K562 (cell line): ENCODE measurements around the gene PDLIM5. TPM values are rescaled to one million over a fixed set of nuclear protein-coding genes. Genes with fewer than 3 reads are reported as not detected.
A peak's percentile ranks its signal among the peaks of the same experiment; 100 is the strongest.

Experiments
- ATAC-seq: fragments of 200-7000 bp; cut with Tn5 transposase; 3 replicates; pipeline ENCODE4 v1.9.1; 2020; ENCODE audit warnings: moderate library complexity
- BruUV-seq: library from RNA; stranded (reverse); fragments of 400-500 nt; replicated peaks from 2 replicates; lab custom pipeline; 2021; lab: Mats Ljungman, UMichigan
- CTCF ChIA-PET: fragments of 300-600 bp; formaldehyde crosslinking; extraction: SDS; loops from one replicate; lab custom pipeline; 2021; ENCODE audit warnings: low intra/inter-chr PET ratio; lab: Yijun Ruan, JAX
- POLR2A ChIA-PET: fragments of 300-600, 350-650 bp; sonication (Branson Sonifier 250); formaldehyde crosslinking; extraction: SDS; loops from one replicate; lab custom pipeline; 2021; ENCODE audit warnings: antibody characterized with exemption, inconsistent platforms; lab: Yijun Ruan, JAX
- DNase-seq, 4 experiments: peaks; one replicate each; pipeline versions ENCODE4 v3.0.0 to v3.0.0-alpha.2; 2011 to 2018; ENCODE audit warnings: low spot score in 3 of 4, mixed read lengths in 3 of 4; ENCODE audit errors: extremely low read depth in 1 of 4
- FAIRE-seq: peaks from 2 replicates; lab custom pipeline; 2011; peaks lifted over from hg19 to GRCh38; lab: Jason Lieb, UNC
- H2AFZ ChIP-seq: 2 replicates; pipeline ENCODE4 v1.6.0; 2011; ENCODE audit warnings: low read depth, low read length, control low read depth, inconsistent platforms
- H3K27ac ChIP-seq: fragments of 200-600 bp; 3 replicates; pipeline ENCODE4 v1.8.0; 2011; ENCODE audit warnings: low read depth, mild to moderate bottlenecking, control low read depth, inconsistent platforms, low read length, moderate library complexity, mixed read lengths; ENCODE audit errors: extremely low read depth
- H3K27me3 ChIP-seq, 2 experiments: fragments of 300-600 bp in 1 of 2; 2 replicates in 1 of 2; 3 replicates in 1 of 2; pipeline versions ENCODE4 v1.6.0 to v1.8.0; 2011; ENCODE audit warnings: inconsistent platforms in 2 of 2, low read length in 2 of 2, mild to moderate bottlenecking in 1 of 2, mixed read lengths in 1 of 2, moderate library complexity in 1 of 2; ENCODE audit not compliant: control insufficient read depth in 2 of 2, insufficient read depth in 2 of 2
- H3K36me3 ChIP-seq: fragments of 300-600 bp; 3 replicates; pipeline ENCODE4 v1.8.0; 2011; ENCODE audit warnings: mild to moderate bottlenecking, low read length, inconsistent platforms; ENCODE audit not compliant: control insufficient read depth, insufficient read depth
- H3K4me1 ChIP-seq, 2 experiments: fragments of 200-600 bp in 1 of 2; replicated peaks in 1 of 2; 2 replicates in 1 of 2; 3 replicates in 1 of 2; pipeline versions ENCODE4 v1.5.1 to v1.8.0; 2011; ENCODE audit warnings: inconsistent platforms in 2 of 2, low read length in 2 of 2, mild to moderate bottlenecking in 1 of 2, mixed read lengths in 1 of 2, moderate library complexity in 1 of 2; ENCODE audit not compliant: control insufficient read depth in 2 of 2, insufficient read depth in 2 of 2
- H3K4me2 ChIP-seq: 2 replicates; pipeline ENCODE4 v1.6.1; 2011; ENCODE audit warnings: low read length, control low read depth, inconsistent platforms, mixed read lengths; ENCODE audit not compliant: insufficient read depth
- H3K4me3 ChIP-seq: fragments of 200-600 bp; sonication (generic), shearing (Covaris generic); 2 replicates; pipeline ENCODE4 v1.5.1; 2016; ENCODE audit warnings: control low read depth, inconsistent platforms
- H3K79me2 ChIP-seq: fragments of 200-600 bp; 3 replicates; pipeline ENCODE4 v1.8.0; 2011; ENCODE audit warnings: low read length, inconsistent platforms; ENCODE audit not compliant: control insufficient read depth, insufficient read depth
- H3K9ac ChIP-seq, 2 experiments: 2 replicates each; pipeline versions ENCODE4 v1.6.0 to v1.6.1; 2011; ENCODE audit warnings: low read depth in 2 of 2, low read length in 2 of 2, control low read depth in 1 of 2, inconsistent platforms in 1 of 2, mild to moderate bottlenecking in 1 of 2, mixed read lengths in 1 of 2; ENCODE audit not compliant: insufficient read depth in 1 of 2
- H3K9me1 ChIP-seq: one replicate; pipeline ENCODE4 v1.6.0; 2011; ENCODE audit warnings: inconsistent platforms, mild to moderate bottlenecking, low read length, moderate library complexity; ENCODE audit not compliant: control insufficient read depth, insufficient read depth
- H3K9me3 ChIP-seq: replicated peaks from 2 replicates; pipeline ENCODE4 v1.5.1; 2011; ENCODE audit warnings: low read depth, low read length, inconsistent platforms; ENCODE audit not compliant: control insufficient read depth, insufficient read depth
- H4K20me1 ChIP-seq: replicated peaks from 2 replicates; pipeline ENCODE4 v1.6.1; 2011; ENCODE audit warnings: low read length, inconsistent platforms, mixed read lengths; ENCODE audit not compliant: control insufficient read depth, insufficient read depth
- C11orf30 ChIP-seq: fragments of 450-650 bp; IDR thresholded peaks from 2 replicates; pipeline ENCODE4 v1.6.1; 2016; ENCODE audit warnings: low read depth, mild to moderate bottlenecking
- DIDO1 ChIP-seq: fragments of 450-650 bp; IDR thresholded peaks from 2 replicates; pipeline ENCODE4 v1.6.1; 2016; ENCODE audit warnings: low read depth, missing biosample characterization, missing genetic modification characterization
- GTF2B ChIP-seq: IDR thresholded peaks from 2 replicates; pipeline ENCODE4 v1.6.1; 2011; ENCODE audit not compliant: insufficient read length; ENCODE audit errors: extremely low read depth
- SREBF1 ChIP-seq: fragments of 150-350 bp; IDR thresholded peaks from 2 replicates; pipeline ENCODE4 v1.6.1; 2014; ENCODE audit warnings: antibody characterized with exemption, low read depth, low read length, borderline replicate concordance
- ZKSCAN3 ChIP-seq: fragments of 250-450 bp; sonication (Bioruptor Pico); IDR thresholded peaks from 2 replicates; pipeline ENCODE4 v1.4.0; 2020
- ZNF316 ChIP-seq: fragments of 450-650 bp; IDR thresholded peaks from 2 replicates; pipeline ENCODE4 v1.6.1; 2016
- ZNF79 ChIP-seq: fragments of 250-450 bp; sonication (Bioruptor Pico); IDR thresholded peaks from 2 replicates; pipeline ENCODE4 v1.4.0; 2020; ENCODE audit warnings: low read depth, mild to moderate bottlenecking, moderate library complexity
- WGBS: fragments of 100-300 bp; shearing (Covaris generic); methylation state at CpG from one replicate; pipeline ENCODE4 v1.1.6; 2016; ENCODE audit warnings: low coverage, mixed read lengths; ENCODE audit not compliant: insufficient coverage; ENCODE audit errors: missing lambda C conversion rate; 5-methylcytosine and 5-hydroxymethylcytosine counted together
- in situ Hi-C: fragments of 300-500 bp; cut with MboI; formaldehyde crosslinking; loops from 4 replicates; pipeline ENCODE4 v1.15.0; 2018; ENCODE audit warnings: inconsistent platforms, mixed read lengths
- intact Hi-C: fragments of 100-400 bp; cut with micrococcal nuclease; formaldehyde crosslinking; loops from 2 replicates; pipeline ENCODE4 v1.14.2; 2022
- polyA plus RNA-seq, 8 experiments: library from polyadenylated mRNA; depleted of rRNA in 4 of 8; stranded (reverse) in 5 of 8; unstranded in 3 of 8; fragments of >200 nt; fragmentation: Nextera tagmentation in 2 of 8; fragmentation: Illumina TruSeq in 1 of 8; extraction: Ambion mirVana in 2 of 8; extraction: Trizol in 1 of 8; gene quantifications; 2 replicates each; pipeline versions ENCODE4 v1.2.1 to v1.2.3, GENCODE V29; 2011 to 2014; ENCODE audit warnings: inconsistent platforms in 1 of 8, missing spikeins in 1 of 8
- total RNA-seq, 7 experiments: library from RNA; depleted of rRNA in 6 of 7; stranded (reverse); fragments of >200 nt in 6 of 7; fragmentation: Illumina TruSeq in 2 of 7; extraction: Trizol in 2 of 7; gene quantifications; 2 replicates each; pipeline versions ENCODE4 v1.2.1 to v1.2.3, GENCODE V29; 2011 to 2021; ENCODE audit warnings: low replicate concordance in 1 of 7

PDLIM5 gene
- total and polyA plus RNA-seq, 9 of the 15 experiments (the other 6 are each of a cell fraction or from before 2014, with no cell fraction given), result 36.9 to 127 (median 62.5) TPM

- H3K36me3 ChIP-seq, result no peaks in the 10 kb centered on the region
- H3K79me2 ChIP-seq, result peaks cover 70% of the 10 kb centered on the region
- H3K4me1 ChIP-seq, result peaks cover 5 to 32% of the 10 kb centered on the region in 2 experiments; a peak in 4 of 5 replicates
- no peak overlapping the region for H3K9ac ChIP-seq
- H3K27me3 ChIP-seq, result no peaks in the 10 kb centered on the region
- no peak for ATAC-seq
- intact Hi-C loops (no loop called here), in situ Hi-C loops (no loop called here)
- BruUV-seq, result no TSS peak
- H3K27ac ChIP-seq, result no peak overlapping the region
- H2AFZ ChIP-seq, result no peak overlapping the region
- no peak for DNase-seq
- ChIA-PET CTCF (no interaction called here), POLR2A (interaction anchor here (1.2 kb wide), 1 partner anchor 10 kb away, joined by 3 read pairs; no protein-coding TSS in a partner anchor)
- no peaks in the 10 kb centered on the region for H3K9me3 ChIP-seq
- 54% methylated on average over 3 of the region's 3 CpGs for WGBS
- no peak overlapping the region for H3K4me3 ChIP-seq
- H3K9me1 ChIP-seq, result no peaks in the 10 kb centered on the region
- H3K4me2 ChIP-seq, result no peak overlapping the region
- TF ChIP-seq GTF2B (no peak), ZKSCAN3 (no peak), ZNF316 (peak; percentile 51), DIDO1 (no peak), SREBF1 (no peak), ZNF79 (no peak), C11orf30 (peak; percentile 61)
- H4K20me1 ChIP-seq, result no peaks in the 10 kb centered on the region
- no peak for FAIRE-seq
These were observed 64.3 kb downstream of the PDLIM5 start for GRCh38 chr4:94516067-94516466.
